Kidney glomerular epithelial cell (primary cell): ENCODE results near the gene C14orf119.

ENCODE experiments used
- DNase-seq: peaks from one replicate; lab custom pipeline; 2025; lab: John Stamatoyannopoulos, UW

C14orf119 gene

DNA sequence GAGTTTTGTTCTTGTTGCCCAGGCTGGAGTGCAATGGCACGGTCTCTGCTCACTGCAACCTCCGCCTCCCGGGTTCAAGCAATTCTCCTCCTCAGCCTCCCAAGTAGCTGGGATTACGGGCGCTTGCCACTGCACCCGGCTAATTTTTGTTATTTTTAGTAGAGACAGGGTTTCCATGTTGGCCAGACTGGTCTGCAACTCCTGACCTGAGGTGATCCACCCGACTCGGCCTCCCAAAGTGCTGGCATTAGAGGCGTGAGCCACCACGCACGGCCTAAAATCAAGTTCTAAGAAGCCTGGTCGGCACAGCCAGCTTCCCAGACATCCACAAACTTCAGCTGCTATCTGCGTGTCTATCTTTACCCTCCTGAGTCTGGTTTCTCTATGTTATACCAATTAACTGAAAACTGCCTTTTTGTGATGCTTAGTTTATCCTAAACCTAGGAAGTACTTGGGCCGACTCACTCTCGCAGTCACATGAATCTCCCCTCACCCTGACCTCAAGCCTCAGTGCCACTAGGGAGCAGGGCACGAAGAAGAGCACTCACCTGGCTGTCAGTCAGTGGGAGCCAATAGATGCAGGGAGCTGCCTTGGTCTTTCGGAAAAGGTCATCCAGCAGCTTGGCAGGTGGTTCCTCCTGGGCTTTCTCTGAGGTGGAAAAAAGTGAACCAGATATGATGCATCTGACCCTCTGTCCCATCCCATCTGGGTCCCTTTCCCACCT, 34.6 kb upstream of the C14orf119 start:
- no peak for DNase-seq

DNA sequence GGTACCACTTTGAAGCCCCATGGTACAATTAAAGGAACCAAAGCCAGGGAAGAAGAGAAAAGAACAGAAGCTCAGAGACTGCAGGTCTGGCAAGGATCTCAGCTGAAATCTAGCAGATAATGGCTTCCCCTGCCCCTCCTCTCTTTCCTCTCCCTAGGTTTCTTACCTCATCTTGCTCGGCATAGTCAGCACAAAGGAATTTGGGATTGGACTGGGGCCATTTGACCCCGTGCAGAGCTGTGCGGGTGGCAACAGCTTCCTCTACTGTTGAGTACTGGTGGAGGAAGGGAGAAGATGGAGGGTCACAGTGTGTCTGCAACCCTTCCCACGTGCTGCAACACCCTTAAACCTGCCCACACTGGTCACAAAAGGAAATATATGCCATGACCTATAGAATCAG, 33.3 kb upstream of the C14orf119 start:
- no peak for DNase-seq

DNA sequence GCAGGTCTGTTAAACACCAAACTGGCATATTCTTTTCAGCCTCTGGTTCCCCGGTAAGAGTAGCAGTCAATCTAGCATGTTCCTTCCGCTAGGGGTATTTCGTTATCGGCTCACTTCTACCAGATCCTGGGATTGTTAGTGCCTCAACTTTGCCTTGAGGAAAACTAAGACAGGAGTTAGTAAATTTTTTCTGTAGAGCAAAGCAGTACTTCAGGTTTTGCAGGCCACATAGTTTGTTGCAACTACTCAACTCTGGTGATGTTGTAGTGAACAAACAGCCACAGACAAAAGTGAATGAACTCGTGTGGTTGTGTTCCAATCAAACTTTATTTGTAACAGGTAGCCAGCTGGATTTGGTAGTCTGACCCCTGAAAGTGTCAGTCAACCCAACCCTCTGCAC, 31.7 kb upstream of the C14orf119 start:
- no peak for DNase-seq

DNA sequence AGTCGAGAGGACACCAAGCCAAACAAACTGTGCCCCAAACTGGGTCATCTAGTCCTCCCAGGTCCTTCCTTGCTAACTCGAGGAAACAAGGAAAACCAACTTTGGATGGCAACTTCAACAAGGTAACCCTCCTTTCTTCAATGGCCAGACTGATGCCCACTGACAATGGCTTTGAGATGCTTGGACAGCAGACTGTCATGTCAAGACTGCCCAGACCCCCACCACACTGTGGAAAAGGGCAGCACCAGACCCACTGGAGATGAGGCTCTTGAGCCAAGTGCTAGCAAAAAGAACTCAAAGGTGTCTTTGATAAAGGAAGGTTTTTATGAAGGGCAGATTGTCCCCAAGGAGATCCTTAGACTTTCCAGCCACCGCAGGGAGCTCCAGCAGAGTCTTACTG, 28.9 kb upstream of the C14orf119 start:
- DNase-seq: no peak

DNA sequence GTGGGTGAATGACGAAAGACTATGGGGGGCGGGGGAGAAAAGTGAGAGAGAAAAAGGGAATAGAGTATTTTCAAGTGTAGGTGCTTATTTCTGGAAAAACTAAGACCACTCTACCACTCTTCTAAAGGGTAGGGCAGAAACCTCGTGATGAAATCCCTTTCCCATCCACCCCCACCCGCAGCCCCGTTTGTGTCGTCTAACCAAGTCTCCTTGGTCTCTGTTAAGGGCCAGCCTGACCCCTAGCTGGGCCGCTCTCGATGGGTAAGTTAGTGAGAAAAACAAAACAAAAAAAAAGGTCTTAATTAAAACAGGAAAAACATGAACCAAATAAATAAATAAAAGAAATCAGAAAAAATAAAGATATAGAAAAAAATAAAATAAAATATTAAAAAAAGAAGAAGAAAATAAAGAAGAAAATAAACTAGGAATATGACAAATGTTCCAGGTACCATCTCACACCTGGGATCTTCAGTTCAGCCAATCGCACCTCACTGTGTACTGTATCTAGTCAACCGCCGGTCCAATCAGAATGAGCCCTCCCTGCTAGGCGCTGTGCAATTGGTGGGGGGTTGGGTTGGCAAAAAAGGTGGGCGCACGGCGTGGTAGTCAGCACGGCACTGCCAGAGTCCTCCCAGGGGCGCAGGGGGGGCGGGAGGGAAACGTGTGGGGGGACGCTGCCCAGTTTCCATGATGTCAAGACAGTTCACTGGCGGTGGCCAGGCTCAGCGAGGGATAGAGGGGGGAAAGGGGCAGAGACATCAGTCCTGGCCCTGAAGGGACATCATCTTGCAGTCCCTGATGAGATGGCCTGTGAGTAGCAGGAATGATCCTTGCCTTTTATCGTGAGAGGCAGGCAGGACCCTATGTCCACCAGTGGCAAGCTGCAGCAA, 28.2 kb upstream of the C14orf119 start:
- DNase-seq: no peak

DNA sequence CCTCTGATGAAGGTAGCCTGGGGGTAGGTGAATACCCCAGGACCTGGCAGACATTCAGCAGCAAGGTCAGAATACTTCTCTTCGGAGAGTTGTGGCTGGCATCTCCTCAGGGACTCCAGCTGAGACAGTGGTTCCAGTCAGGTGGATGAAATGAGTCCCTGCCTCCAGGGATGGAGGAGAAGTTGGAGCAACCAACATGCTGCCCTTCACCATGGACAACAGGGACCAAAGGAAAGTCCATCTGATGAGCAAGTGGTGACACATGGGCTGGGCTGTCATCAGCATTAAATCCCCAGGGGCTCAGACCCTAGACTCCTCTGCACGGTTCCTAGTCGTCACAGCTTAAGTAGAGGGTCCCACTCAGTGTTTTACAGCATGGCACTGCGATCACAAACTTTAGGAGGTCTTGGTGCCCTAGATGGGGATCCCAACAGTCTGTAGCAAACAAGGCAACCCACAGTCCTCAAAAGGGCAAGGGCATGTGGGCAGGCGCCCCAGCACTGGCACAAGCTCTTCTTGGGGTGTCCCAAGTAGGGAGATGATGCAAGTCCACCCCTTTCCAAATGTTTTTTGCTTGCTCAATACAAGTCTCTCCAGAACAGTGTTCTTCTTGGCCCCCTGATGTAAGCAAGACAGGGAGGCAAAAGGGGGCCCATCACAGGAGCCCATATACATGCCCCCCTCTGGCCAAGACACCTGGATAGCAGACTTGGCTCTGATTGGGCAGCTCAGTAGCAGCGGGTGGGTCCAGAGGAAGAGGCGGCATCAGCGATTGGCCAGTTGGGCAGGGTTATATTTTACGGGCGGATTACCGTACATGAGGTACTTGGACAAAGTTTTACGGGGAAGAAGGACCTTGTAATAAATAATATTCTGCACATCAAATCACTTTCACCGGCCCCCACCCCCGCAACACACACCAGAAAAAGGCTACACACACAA, 27.2 kb upstream of the C14orf119 start:
- DNase-seq: no peak

DNA sequence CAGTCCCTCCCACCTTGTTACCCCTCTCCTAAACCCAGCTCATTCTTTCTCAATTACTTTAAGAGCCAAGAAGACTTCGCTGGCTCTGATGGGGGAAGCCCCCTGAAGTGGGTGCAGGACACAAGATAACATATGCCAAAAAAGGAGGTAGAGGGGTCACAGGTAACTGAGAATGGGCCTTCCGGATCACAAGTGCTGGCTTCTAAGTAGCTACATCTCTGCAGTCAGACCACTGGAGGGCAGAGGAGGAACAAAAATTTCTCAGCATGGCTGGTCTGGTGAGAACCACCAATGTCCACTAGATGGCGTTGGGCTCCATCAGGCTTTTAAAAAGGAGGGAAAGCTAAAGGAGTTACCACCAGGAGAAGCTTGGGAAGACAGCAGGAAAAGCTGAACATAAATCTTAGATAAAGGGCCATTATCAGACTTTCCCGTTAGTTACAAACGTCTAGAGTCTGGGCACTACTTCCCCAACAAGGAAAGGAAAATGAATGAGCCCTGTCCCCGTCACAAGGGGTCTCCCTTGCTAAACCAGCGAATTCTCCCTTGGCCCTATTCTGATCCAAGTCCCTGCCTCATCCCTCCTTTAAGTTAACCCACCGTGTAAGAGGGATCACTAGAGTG, 26.4 kb upstream of the C14orf119 start:
- no peak for DNase-seq

GRCh38 chr14:23069413-23069806, 25.9 kb upstream of the C14orf119 start:
- DNase-seq: no peak

GRCh38 chr14:23070262-23071129, 24.8 kb upstream of the C14orf119 start:
- no peak for DNase-seq

DNA sequence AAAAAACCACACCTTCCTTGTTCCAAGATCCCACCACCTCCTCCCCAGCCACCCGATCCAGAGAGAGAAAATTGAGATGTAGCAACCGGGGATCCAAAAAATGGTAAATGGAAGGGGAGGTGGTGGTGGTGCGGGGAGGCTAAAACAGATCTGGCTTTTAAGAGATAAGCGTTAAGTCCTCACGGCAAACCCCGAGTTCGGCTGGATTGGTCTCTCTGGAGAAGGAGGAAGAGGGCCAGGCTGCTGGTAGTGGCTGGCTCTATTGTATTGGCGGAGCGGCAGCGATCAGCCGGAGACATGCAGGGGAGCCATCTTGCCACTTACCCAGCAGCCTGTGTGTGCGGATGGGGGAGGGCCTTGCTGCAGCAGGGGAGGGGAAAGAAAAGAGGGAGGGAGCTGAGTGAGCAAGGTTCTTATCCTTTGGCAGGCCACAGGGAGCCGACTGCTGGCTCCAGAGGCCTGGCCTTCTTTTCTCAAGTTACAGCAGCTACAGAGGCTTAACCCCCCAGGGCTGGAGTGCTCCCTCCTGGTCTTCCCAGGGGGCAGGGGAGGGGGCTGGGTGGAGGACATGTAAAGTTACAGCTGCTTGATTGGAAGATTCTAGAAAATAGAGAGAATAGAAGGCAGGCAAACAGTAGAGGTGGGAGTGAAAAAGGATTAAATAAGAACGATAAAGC, 23.9 kb upstream of the C14orf119 start:
- DNase-seq: no peak

DNA sequence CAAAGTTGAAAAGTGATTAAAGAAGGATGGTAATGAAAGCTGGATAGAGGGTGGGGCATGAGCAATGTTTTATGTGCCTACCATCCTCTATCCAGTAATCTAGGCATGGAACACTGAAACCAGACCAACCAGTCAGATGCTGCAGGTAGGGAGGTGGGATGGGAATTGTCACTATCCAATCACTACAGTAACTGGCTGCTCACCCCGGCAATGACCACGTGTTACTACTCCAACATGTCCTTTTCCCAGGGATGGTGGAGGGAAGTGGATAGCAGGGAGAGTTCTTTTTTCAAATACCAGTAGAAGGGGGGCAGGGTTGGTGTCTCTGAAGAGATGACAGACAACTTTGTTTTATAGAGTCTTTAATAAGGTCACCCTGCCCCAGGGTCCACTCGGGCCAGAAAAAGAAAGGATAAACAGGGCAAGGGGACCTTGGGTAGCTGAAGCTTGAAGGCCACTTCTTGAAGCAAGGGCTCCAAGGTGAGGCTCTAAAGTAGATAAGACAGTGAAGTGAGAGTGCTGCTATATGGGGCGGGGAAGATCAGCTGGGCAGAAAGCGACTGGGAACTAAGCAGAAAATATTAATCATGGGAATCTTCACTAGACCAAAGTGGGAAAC, 23.3 kb upstream of the C14orf119 start:
- DNase-seq: no peak

DNA sequence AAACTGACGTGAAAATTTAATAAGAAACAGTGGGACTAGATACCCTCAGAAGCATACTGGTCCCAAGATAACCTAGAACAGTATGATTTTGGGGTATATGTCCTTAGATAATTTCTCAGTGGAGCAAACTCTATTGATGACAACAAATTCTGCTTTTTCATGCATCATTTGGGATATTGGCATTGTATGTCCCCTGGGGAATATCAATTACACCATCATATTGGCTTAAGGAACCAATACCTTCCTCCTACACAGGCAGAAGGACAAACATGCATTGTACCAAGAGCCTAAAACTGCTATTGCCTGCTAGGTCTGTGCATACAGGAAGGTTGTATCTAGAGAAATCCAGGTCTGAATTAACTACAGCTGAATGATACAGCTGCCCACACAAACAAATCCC, 20.4 kb upstream of the C14orf119 start:
- DNase-seq: no peak

DNA sequence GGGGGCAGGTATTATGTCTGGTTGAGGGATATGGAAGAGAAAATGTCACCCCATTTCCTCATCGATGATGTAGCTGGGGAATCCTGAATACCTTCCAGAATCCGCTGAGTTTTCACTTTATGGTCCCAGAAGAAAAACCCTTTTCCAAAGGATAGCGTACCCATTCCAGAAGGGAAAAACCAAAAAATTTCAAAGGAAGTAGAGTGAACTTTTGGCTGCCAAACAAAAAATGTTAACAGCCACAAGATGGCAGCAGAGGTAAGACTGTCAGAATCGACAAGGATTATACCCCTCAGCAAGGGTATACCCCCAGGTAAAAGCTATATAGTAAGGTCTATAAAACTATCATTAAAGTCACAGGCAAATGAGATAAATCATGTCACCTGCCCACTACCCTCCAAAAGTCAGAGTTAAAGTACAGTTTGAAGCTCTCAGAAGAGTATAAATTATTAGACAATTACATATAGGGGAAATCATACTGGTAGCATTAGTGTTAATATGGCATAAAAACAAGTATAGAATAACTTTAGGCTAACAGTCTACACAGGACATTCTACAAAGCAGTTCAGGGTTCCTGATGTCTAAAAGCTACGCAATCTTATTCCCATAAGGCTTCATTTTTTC, 18.4 kb upstream of the C14orf119 start:
- DNase-seq: no peak

GRCh38 chr14:23077962-23078361, 17.3 kb upstream of the C14orf119 start:
- DNase-seq: no peak

- DNase-seq: no peak
Observed at GRCh38 chr14:23078692-23079116, 16.6 kb upstream of the C14orf119 start.

DNA sequence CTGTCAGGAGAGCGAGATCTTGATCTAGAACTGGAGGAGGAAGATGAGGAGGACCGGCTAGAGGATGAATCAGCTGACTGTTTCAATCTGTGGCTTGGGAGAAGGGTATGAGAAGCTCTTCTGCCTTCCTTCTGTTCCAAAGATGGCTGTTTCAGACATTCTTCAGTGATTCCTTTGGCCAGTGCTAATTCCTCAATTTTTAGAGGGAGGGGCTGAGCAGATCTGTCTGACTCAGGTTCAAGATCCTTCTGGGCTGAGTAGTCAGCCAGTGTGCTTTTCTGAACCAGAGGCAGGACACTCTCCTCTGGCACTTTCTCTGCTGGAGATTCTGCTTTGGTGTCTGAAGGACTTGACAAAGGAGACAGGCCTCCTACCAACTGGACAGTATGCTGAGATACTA, 15.6 kb upstream of the C14orf119 start:
- DNase-seq: no peak

DNA sequence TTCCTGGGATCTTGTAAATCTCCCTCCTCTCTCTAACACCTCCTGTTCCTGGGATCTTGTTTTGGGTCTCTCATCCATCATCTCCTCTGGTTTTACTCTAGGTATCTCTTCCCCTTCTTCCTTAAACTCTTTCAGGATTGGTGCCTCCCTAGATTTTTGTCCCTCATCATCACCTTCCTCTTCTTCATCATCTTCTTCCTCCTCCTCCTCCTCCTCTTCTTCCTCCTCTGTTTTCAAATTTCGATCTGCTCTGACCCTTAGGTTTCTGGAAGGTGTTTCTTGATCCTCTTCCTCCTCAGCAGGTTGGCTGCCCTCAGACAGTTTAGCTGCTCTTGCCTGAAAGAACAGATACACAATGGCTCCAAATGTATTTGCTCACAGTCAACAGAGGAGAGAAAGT, 14.8 kb upstream of the C14orf119 start:
- no peak for DNase-seq

DNA sequence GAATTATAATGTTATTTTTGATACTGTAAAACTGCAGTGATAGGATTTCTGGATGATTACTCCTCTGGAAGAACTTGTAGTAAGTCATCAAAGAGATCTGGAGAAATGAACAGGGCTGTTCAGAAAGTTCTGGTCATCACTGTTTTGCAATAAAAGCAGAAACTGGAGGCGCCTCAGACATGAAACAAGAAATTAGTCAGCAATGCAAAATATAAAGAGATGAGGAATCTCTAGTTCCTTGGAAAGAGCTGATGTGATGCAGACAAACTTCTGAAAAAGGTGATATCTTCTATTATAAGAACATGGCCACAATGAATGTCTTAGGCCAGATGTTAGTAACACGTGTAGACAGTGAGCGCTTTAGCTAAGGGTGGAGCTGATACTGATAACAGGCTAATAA, 9.8 kb upstream of the C14orf119 start:
- no peak for DNase-seq

GRCh38 chr14:23086565-23086964, 8.7 kb upstream of the C14orf119 start:
- DNase-seq: no peak
